Spleen (tissue), 11 donors: ENCODE results near the gene PLEKHH1. TPM values are rescaled to one million over a fixed set of nuclear protein-coding genes. Genes with fewer than 3 reads are reported as not detected.

Experiments
- DNase-seq: peaks from one replicate; pipeline ENCODE4 v3.0.0-alpha.2; 2020
- H3K27ac ChIP-seq, 8 donors: fragments of 200-600 bp; sonication (generic) in 7 of 8; 1 replicate in 4 of 8; 2 replicates in 4 of 8; pipeline versions ENCODE4 v1.5.0 to v1.8.0; 2016 to 2021; ENCODE audit warnings: inconsistent platforms in 4 of 8, mild to moderate bottlenecking in 4 of 8, moderate library complexity in 1 of 8
- H3K27me3 ChIP-seq, 7 donors: fragments of 200-600 bp; sonication (generic) in 6 of 7; replicated peaks in 1 of 7; 1 replicate in 4 of 7; 2 replicates in 3 of 7; pipeline versions ENCODE4 v1.5.0 to v1.8.0; 2016 to 2021; ENCODE audit warnings: inconsistent platforms in 3 of 7, mild to moderate bottlenecking in 1 of 7
- H3K36me3 ChIP-seq, 6 donors: fragments of 200-600 bp; sonication (generic) in 5 of 6; 1 replicate in 4 of 6; 2 replicates in 2 of 6; pipeline versions ENCODE4 v1.5.0 to v1.8.0; 2016 to 2021; ENCODE audit warnings: inconsistent platforms in 2 of 6
- H3K4me1 ChIP-seq, 6 donors: fragments of 200-600 bp; sonication (generic) in 5 of 6; 1 replicate in 3 of 6; 2 replicates in 3 of 6; pipeline versions ENCODE4 v1.5.0 to v1.8.0; 2016 to 2021; ENCODE audit warnings: inconsistent platforms in 3 of 6
- H3K4me3 ChIP-seq, 8 donors: fragments of 200-600 bp; sonication (generic) in 7 of 8; 1 replicate in 4 of 8; 2 replicates in 4 of 8; pipeline versions ENCODE4 v1.5.0 to v1.8.0; 2016 to 2021; ENCODE audit warnings: inconsistent platforms in 4 of 8, mild to moderate bottlenecking in 4 of 8, moderate library complexity in 2 of 8
- H3K9me3 ChIP-seq, 8 donors: fragments of 200-600 bp; sonication (generic) in 7 of 8; 1 replicate in 4 of 8; 2 replicates in 4 of 8; pipeline versions ENCODE4 v1.5.0 to v1.8.0; 2016 to 2021; ENCODE audit warnings: inconsistent platforms in 4 of 8
- CTCF ChIP-seq, 11 experiments: fragments of 200-600 bp in 7 of 11; fragments of 450-650 bp in 4 of 11; sonication (generic) in 4 of 11; IDR thresholded peaks in 8 of 11; conservative IDR thresholded peaks in 3 of 11; 1 replicate in 7 of 11; 2 replicates in 4 of 11; pipeline versions ENCODE4 v1.4.0 to v1.8.0; 2016 to 2021; ENCODE audit warnings: antibody characterized with exemption in 11 of 11, inconsistent platforms in 4 of 11, mild to moderate bottlenecking in 1 of 11
- POLR2A ChIP-seq, 3 donors: fragments of 450-650 bp; IDR thresholded peaks; one replicate each; pipeline ENCODE4 v1.5.1; 2017; ENCODE audit warnings: antibody characterized with exemption in 3 of 3, mild to moderate bottlenecking in 1 of 3
- POLR2AphosphoS5 ChIP-seq, 3 donors: sonication (generic); formaldehyde crosslinking; IDR thresholded peaks; one replicate each; pipeline ENCODE4 v1.5.1; 2017; ENCODE audit warnings: antibody characterized with exemption in 3 of 3
- WGBS, 5 donors: extraction: QIAGEN DNeasy Blood & Tissue Kit in 3 of 5; methylation state at CpG; one replicate each; pipeline versions ENCODE4 v1.1.5 to v1.1.7; 2013 to 2018; 5-methylcytosine and 5-hydroxymethylcytosine counted together
- intact Hi-C: fragments of 100-400 bp; cut with DNase I; formaldehyde crosslinking; loops from one replicate; pipeline ENCODE4 v1.15.0; 2023; ENCODE audit warnings: low total_unique reads
- polyA plus RNA-seq, 3 donors: library from polyadenylated mRNA; stranded (reverse); fragments of 200-250 nt; gene quantifications; one replicate each; pipeline ENCODE4 v1.2.1, GENCODE V29; 2013
- total RNA-seq, 7 donors: library from RNA; depleted of rRNA in 3 of 7; stranded (reverse); fragments of >200 nt in 3 of 7; fragmentation: NEBNext Ultra II Directional in 4 of 7; extraction: Animal tissue kit (Norgen Biotek cat#: 25700) in 4 of 7; gene quantifications; one replicate each; pipeline versions ENCODE4 v1.1.0 to v1.2.1, GENCODE V29; 2016 to 2021
- donor health status: healthy with polysubstance abuse.
- donor health status: DM: no; HTN: no; CAD: no; lungs with moderate emphysema.
- donor health status: DM: no; HTN: no; CAD: no.
- donor health status: Bipolar disorder and iron deficiency.
- donor health status: healthy.
- donor health status: DM: no; HTN: no; CAD: no.
- donor health status: DM: yes; HTN: yes; CAD: no.

Gene PLEKHH1
- total and polyA plus RNA-seq, 10 donors, result 0.56 to 7.1 (median 4.1) TPM

- intact Hi-C loops, result no loop called here
- 91 to 96% (median 94%) methylated on average over 3 of the region's 3 CpGs for WGBS, 5 donors
- no peak for DNase-seq
- no peaks in the 10 kb centered on the region for H3K27me3 ChIP-seq
- peak overlapping the region in 1 of 8 donors; percentile 94 for H3K27ac ChIP-seq
- no peak overlapping the region for H3K4me3 ChIP-seq
- TF ChIP-seq POLR2AphosphoS5 (IDR thresholded peaks at IDR 0.05) (no peak), CTCF (IDR thresholded peaks at IDR 0.05 in 8 of 11, conservative IDR thresholded peaks at IDR 0.05 in 3 of 11) (no peak), POLR2A (IDR thresholded peaks at IDR 0.05) (no peak)
- peaks cover 0 to 10% (median 6%) of the 10 kb centered on the region in 6 donors for H3K36me3 ChIP-seq
- H3K4me1 ChIP-seq, result peaks cover 18 to 65% (median 43%) of the 10 kb centered on the region in 6 donors
- peaks cover 0 to 25% (median 18%) of the 10 kb centered on the region in 8 donors for H3K9me3 ChIP-seq
Observed at GRCh38 chr14:67491285-67491684, 41.8 kb upstream of the PLEKHH1 start.

- peaks cover 0 to 25% (median 18%) of the 10 kb centered on the region in 8 donors for H3K9me3 ChIP-seq
- DNase-seq, result no peak
- H3K4me3 ChIP-seq, result no peak overlapping the region
- peaks cover 18 to 61% (median 40%) of the 10 kb centered on the region in 6 donors for H3K4me1 ChIP-seq
- WGBS, 5 donors, result 72 to 85% (median 82%) methylated on average over 8 to 9 of the region's 9 CpGs
- H3K27me3 ChIP-seq, result no peaks in the 10 kb centered on the region
- no peak for TF ChIP-seq CTCF (IDR thresholded peaks at IDR 0.05 in 8 of 11, conservative IDR thresholded peaks at IDR 0.05 in 3 of 11)
- TF ChIP-seq POLR2A (IDR thresholded peaks at IDR 0.05), result no peak
- intact Hi-C loops, result no loop called here
- peak overlapping the region in 5 of 8 donors; percentile 9 to 94 (median 67) for H3K27ac ChIP-seq
- H3K36me3 ChIP-seq, result peaks cover 0 to 3% (median under 1%) of the 10 kb centered on the region in 6 donors
Observed at GRCh38 chr14:67491741-67492507, 41.2 kb upstream of the PLEKHH1 start.

- no peak overlapping the region for H3K4me3 ChIP-seq
- peaks cover 0 to 25% (median 18%) of the 10 kb centered on the region in 8 donors for H3K9me3 ChIP-seq
- no peak for DNase-seq
- 91 to 100% (median 94%) methylated on average over 3 of the region's 3 CpGs for WGBS, 5 donors
- intact Hi-C loops, result no loop called here
- TF ChIP-seq CTCF (IDR thresholded peaks at IDR 0.05 in 8 of 11, conservative IDR thresholded peaks at IDR 0.05 in 3 of 11) (no peak), POLR2AphosphoS5 (IDR thresholded peaks at IDR 0.05) (no peak), POLR2A (IDR thresholded peaks at IDR 0.05) (no peak)
- H3K36me3 ChIP-seq, result peaks cover 0 to 4% (median 0%) of the 10 kb centered on the region in 6 donors
- no peaks in the 10 kb centered on the region for H3K27me3 ChIP-seq
- H3K27ac ChIP-seq, result peak overlapping the region in 5 of 8 donors; percentile 9 to 94 (median 67)
- peaks cover 14 to 54% (median 34%) of the 10 kb centered on the region in 6 donors for H3K4me1 ChIP-seq
Observed at GRCh38 chr14:67492538-67492937, 40.6 kb upstream of the PLEKHH1 start.

GRCh38 chr14:67493092-67493717, 39.9 kb upstream of the PLEKHH1 start:
- 87 to 91% (median 90%) methylated on average over 8 of the region's 8 CpGs for WGBS, 5 donors
- H3K4me1 ChIP-seq, result peaks cover 9 to 48% (median 27%) of the 10 kb centered on the region in 6 donors

More at GRCh38 chr14:67493092-67493717, 39.9 kb upstream of the PLEKHH1 start:
- intact Hi-C loops, result no loop called here
- DNase-seq, result no peak
- peaks cover 0 to 4% (median 0%) of the 10 kb centered on the region in 6 donors for H3K36me3 ChIP-seq
- peaks cover 0 to 25% (median 18%) of the 10 kb centered on the region in 8 donors for H3K9me3 ChIP-seq
- H3K4me3 ChIP-seq, result no peak overlapping the region
- no peaks in the 10 kb centered on the region for H3K27me3 ChIP-seq
- TF ChIP-seq POLR2AphosphoS5 (IDR thresholded peaks at IDR 0.05) (no peak), CTCF (IDR thresholded peaks at IDR 0.05 in 8 of 11, conservative IDR thresholded peaks at IDR 0.05 in 3 of 11) (no peak), POLR2A (IDR thresholded peaks at IDR 0.05) (no peak)
- peak overlapping the region in 7 of 8 donors; percentile 20 to 94 (median 62) for H3K27ac ChIP-seq
